GM12873 (cell line): Measurements from ENCODE around the gene FBN2.

Experiments
- TF ChIP-seq, protein P1 (sequence below): IDR thresholded peaks from 2 replicates; pipeline ENCODE4 v1.5.1; 2012; ENCODE audit warnings: low read depth, mild to moderate bottlenecking, moderate library complexity, low read length, control low read depth; ENCODE audit not compliant: insufficient read depth; ENCODE audit errors: missing control alignments

FBN2 gene

DNA sequence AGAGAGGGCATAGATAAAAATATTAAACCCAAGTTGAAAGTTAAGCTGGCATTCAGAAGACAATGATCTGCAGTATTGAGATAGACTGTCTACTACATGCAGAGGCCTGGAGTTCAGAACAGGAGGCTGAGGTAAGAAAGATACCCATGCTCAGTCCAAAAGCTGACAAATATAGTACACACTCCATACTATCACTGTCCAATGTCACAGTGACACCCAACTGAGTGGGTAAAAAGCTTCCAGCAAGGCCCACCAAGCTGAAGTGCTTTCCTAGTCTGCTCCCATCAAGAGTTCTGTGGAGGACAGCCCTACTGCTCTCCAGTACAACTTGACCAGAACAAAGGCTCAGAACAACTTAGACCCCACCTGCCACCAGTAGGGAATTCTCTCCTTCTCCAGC is 329.6 kb downstream of the FBN2 start:
- TF ChIP-seq, protein P1, sequence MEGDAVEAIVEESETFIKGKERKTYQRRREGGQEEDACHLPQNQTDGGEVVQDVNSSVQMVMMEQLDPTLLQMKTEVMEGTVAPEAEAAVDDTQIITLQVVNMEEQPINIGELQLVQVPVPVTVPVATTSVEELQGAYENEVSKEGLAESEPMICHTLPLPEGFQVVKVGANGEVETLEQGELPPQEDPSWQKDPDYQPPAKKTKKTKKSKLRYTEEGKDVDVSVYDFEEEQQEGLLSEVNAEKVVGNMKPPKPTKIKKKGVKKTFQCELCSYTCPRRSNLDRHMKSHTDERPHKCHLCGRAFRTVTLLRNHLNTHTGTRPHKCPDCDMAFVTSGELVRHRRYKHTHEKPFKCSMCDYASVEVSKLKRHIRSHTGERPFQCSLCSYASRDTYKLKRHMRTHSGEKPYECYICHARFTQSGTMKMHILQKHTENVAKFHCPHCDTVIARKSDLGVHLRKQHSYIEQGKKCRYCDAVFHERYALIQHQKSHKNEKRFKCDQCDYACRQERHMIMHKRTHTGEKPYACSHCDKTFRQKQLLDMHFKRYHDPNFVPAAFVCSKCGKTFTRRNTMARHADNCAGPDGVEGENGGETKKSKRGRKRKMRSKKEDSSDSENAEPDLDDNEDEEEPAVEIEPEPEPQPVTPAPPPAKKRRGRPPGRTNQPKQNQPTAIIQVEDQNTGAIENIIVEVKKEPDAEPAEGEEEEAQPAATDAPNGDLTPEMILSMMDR: no peak
